B cell (primary cell): Measurements from ENCODE around the gene DENND2A.

ENCODE experiments used
- CTCF ChIP-seq: fragments of 200-600 bp; IDR thresholded peaks from one replicate; pipeline ENCODE4 v1.8.0; 2022; ENCODE audit warnings: antibody characterized with exemption, mild to moderate bottlenecking
- EZH2 ChIP-seq: IDR thresholded peaks from 2 replicates; pipeline ENCODE4 v1.6.1; 2012; ENCODE audit warnings: borderline replicate concordance, low read depth, mild to moderate bottlenecking, moderate library complexity, low read length; ENCODE audit not compliant: insufficient read depth, poor library complexity, severe bottlenecking

- no peak for TF ChIP-seq CTCF
- no peak for TF ChIP-seq EZH2
These were observed 29.0 kb downstream of the DENND2A start for GRCh38 chr7:140611641-140612040.
